Spleen (tissue), 3 donors: ENCODE results near the gene PDE5A.

Experiments
- POLR2A ChIP-seq, 3 donors: fragments of 450-650 bp; IDR thresholded peaks; one replicate each; pipeline ENCODE4 v1.5.1; 2017; ENCODE audit warnings: antibody characterized with exemption in 3 of 3, mild to moderate bottlenecking in 1 of 3
- POLR2AphosphoS5 ChIP-seq, 3 donors: sonication (generic); formaldehyde crosslinking; IDR thresholded peaks; one replicate each; pipeline ENCODE4 v1.5.1; 2017; ENCODE audit warnings: antibody characterized with exemption in 3 of 3

GRCh38 chr4:119627267-119628255, 1.0 kb downstream of the PDE5A start:
- TF ChIP-seq POLR2A (IDR thresholded peaks at IDR 0.05) (no peak), POLR2AphosphoS5 (IDR thresholded peaks at IDR 0.05) (peak in 2 of 3 donors; percentile 44 to 47)
